HEK293 (cell line): Measurements from ENCODE around the gene CHST8.
A peak's percentile ranks its signal among the peaks of the same experiment; 100 is the strongest.

Experiments
- CTCF ChIA-PET: fragments of 350-600 bp; formaldehyde crosslinking; extraction: SDS; loops from one replicate; lab custom pipeline; 2021; ENCODE audit warnings: antibody characterized with exemption; lab: Yijun Ruan, JAX
- POLR2A ChIA-PET: fragments of 300-600 bp; formaldehyde crosslinking; extraction: SDS; loops from one replicate; lab custom pipeline; 2020; ENCODE audit warnings: antibody characterized with exemption, inconsistent platforms; lab: Yijun Ruan, JAX
- H3K27ac ChIP-seq: fragments of 200-500 bp; sonication (Bioruptor generic); 2 replicates; pipeline ENCODE4 v1.5.1; 2014; ENCODE audit warnings: low read depth, low read length, control low read depth, inconsistent platforms; ENCODE audit errors: extremely low read depth
- H3K36me3 ChIP-seq, 2 experiments: fragments of 200-500 bp in 1 of 2; sonication (Bioruptor generic) in 1 of 2; 1 replicate in 1 of 2; 2 replicates in 1 of 2; pipeline ENCODE4 v1.5.1; 2014 to 2017; ENCODE audit warnings: inconsistent platforms in 2 of 2, low read length in 2 of 2; ENCODE audit not compliant: control insufficient read depth in 2 of 2, insufficient read depth in 1 of 2
- H3K4me1 ChIP-seq: fragments of 200-500 bp; sonication (Bioruptor generic); 2 replicates; pipeline ENCODE4 v1.5.1; 2014; ENCODE audit warnings: mild to moderate bottlenecking, low read length, inconsistent platforms; ENCODE audit not compliant: control insufficient read depth, insufficient read depth
- H3K4me3 ChIP-seq: 2 replicates; pipeline ENCODE4 v1.5.1; 2011; ENCODE audit warnings: low read depth, mild to moderate bottlenecking, control low read depth, low read length, moderate library complexity
- H3K9me3 ChIP-seq: fragments of 200-500 bp; sonication (Bioruptor generic); 2 replicates; pipeline ENCODE4 v1.5.1; 2014; ENCODE audit warnings: low read depth, low read length, inconsistent platforms; ENCODE audit not compliant: control insufficient read depth, insufficient read depth
- CTCF ChIP-seq: fragments of 450-650 bp; formaldehyde crosslinking; IDR thresholded peaks from 2 replicates; pipeline ENCODE4 v1.5.1; 2016; ENCODE audit warnings: missing biosample characterization, missing genetic modification characterization
- ZNF248 ChIP-seq: fragments of 450-650 bp; formaldehyde crosslinking; IDR thresholded peaks from 2 replicates; pipeline ENCODE4 v1.5.1; 2017; ENCODE audit warnings: missing biosample characterization, missing genetic modification characterization
- ZNF280D ChIP-seq: fragments of 450-650 bp; formaldehyde crosslinking; IDR thresholded peaks from 2 replicates; pipeline ENCODE4 v1.5.1; 2016; ENCODE audit warnings: missing biosample characterization, missing genetic modification characterization
- ZNF292 ChIP-seq: fragments of 450-650 bp; formaldehyde crosslinking; IDR thresholded peaks from 2 replicates; pipeline ENCODE4 v1.5.1; 2016; ENCODE audit warnings: low read depth, missing biosample characterization, missing genetic modification characterization, borderline replicate concordance
- ZNF302 ChIP-seq: fragments of 450-650 bp; formaldehyde crosslinking; IDR thresholded peaks from 2 replicates; pipeline ENCODE4 v1.5.1; 2016; ENCODE audit warnings: missing biosample characterization, missing genetic modification characterization, low read depth
- ZNF37A ChIP-seq: fragments of 450-650 bp; IDR thresholded peaks from 2 replicates; pipeline ENCODE4 v1.5.1; 2018; ENCODE audit warnings: missing biosample characterization, missing genetic modification characterization
- ZNF394 ChIP-seq: fragments of 450-650 bp; formaldehyde crosslinking; IDR thresholded peaks from 2 replicates; pipeline ENCODE4 v1.5.1; 2016; ENCODE audit warnings: missing biosample characterization, missing genetic modification characterization, mild to moderate bottlenecking, moderate library complexity, borderline replicate concordance
- ZNF449 ChIP-seq: fragments of 450-650 bp; formaldehyde crosslinking; IDR thresholded peaks from 2 replicates; pipeline ENCODE4 v1.5.1; 2017; ENCODE audit warnings: missing biosample characterization, mild to moderate bottlenecking, missing genetic modification characterization, moderate library complexity
- ZNF518A ChIP-seq: fragments of 450-650 bp; formaldehyde crosslinking; conservative IDR thresholded peaks from 2 replicates; pipeline ENCODE4 v1.5.1; 2016; ENCODE audit warnings: low read depth, missing biosample characterization, missing genetic modification characterization
- ZNF560 ChIP-seq: fragments of 450-650 bp; formaldehyde crosslinking; IDR thresholded peaks from 2 replicates; pipeline ENCODE4 v1.5.1; 2017; ENCODE audit warnings: missing biosample characterization, missing genetic modification characterization, borderline replicate concordance
- ZNF561 ChIP-seq: fragments of 450-650 bp; IDR thresholded peaks from 2 replicates; pipeline ENCODE4 v1.5.1; 2018; ENCODE audit warnings: missing biosample characterization, missing genetic modification characterization, borderline replicate concordance
- ZNF571 ChIP-seq: fragments of 450-650 bp; formaldehyde crosslinking; IDR thresholded peaks from 2 replicates; pipeline ENCODE4 v1.5.0; 2017; ENCODE audit warnings: missing biosample characterization, missing genetic modification characterization
- ZNF629 ChIP-seq: fragments of 450-650 bp; formaldehyde crosslinking; IDR thresholded peaks from 2 replicates; pipeline ENCODE4 v1.5.1; 2017; ENCODE audit warnings: missing biosample characterization, missing genetic modification characterization
- ZNF645 ChIP-seq: fragments of 450-650 bp; formaldehyde crosslinking; IDR thresholded peaks from 2 replicates; pipeline ENCODE4; 2016; ENCODE audit warnings: missing biosample characterization, missing genetic modification characterization
- ZNF76 ChIP-seq: fragments of 450-650 bp; formaldehyde crosslinking; IDR thresholded peaks from 2 replicates; pipeline ENCODE4; 2016; ENCODE audit warnings: low read depth, missing biosample characterization, missing genetic modification characterization, borderline replicate concordance
- ZNF776 ChIP-seq: fragments of 450-650 bp; formaldehyde crosslinking; IDR thresholded peaks from 2 replicates; pipeline ENCODE4 v1.5.0; 2017; ENCODE audit warnings: missing biosample characterization, missing genetic modification characterization, borderline replicate concordance
- ZNF843 ChIP-seq: fragments of 450-650 bp; formaldehyde crosslinking; IDR thresholded peaks from 2 replicates; pipeline ENCODE4 v1.5.1; 2016; ENCODE audit warnings: missing biosample characterization, missing genetic modification characterization
- ZSCAN16 ChIP-seq: fragments of 450-650 bp; formaldehyde crosslinking; IDR thresholded peaks from 2 replicates; pipeline ENCODE4 v1.5.1; 2016; ENCODE audit warnings: missing biosample characterization, missing genetic modification characterization

Gene CHST8

GRCh38 chr19:33612928-33613619 lies 8.7 kb upstream of the CHST8 start:
- no peaks in the 10 kb centered on the region for H3K4me1 ChIP-seq
- TF ChIP-seq ZNF561 (tag by site-specific recombination) (no peak), ZNF449 (tag by site-specific recombination) (peak; percentile 13; the same call in 1 of the 2 replicates), ZNF518A (tag by site-specific recombination) (no peak)
- TF ChIP-seq, all 188 proteins: peak for 1
- Histone ChIP-seq H3K4me3 (no peak overlapping the region), H3K36me3 (no peaks in the 10 kb centered on the region), H3K27ac (no peak overlapping the region), H3K9me3 (peaks cover 6% of the 10 kb centered on the region)
- POLR2A ChIA-PET, result no interaction called here
- CTCF ChIA-PET, result interaction anchor here (0.6 to 1.1 kb wide), 2 partner anchors 134 to 483 kb away, joined by 4 to 8 read pairs; no protein-coding TSS in a partner anchor

- Histone ChIP-seq H3K4me1 (no peaks in the 10 kb centered on the region), H3K36me3 (no peaks in the 10 kb centered on the region), H3K9me3 (peaks cover 6% of the 10 kb centered on the region), H3K27ac (no peak overlapping the region), H3K4me3 (no peak overlapping the region)
- POLR2A ChIA-PET, result no interaction called here
- CTCF ChIA-PET, result interaction anchor here (1.1 kb wide), 1 partner anchor 482 kb away, joined by 4 read pairs; no protein-coding TSS in a partner anchor
- no peak for TF ChIP-seq ZNF292
- no peak for TF ChIP-seq ZNF302 (tag by site-specific recombination)
- TF ChIP-seq ZNF76 (tag by site-specific recombination), result no peak
- no peak for TF ChIP-seq ZNF280D (tag by site-specific recombination)
- no peak for TF ChIP-seq ZSCAN16
- TF ChIP-seq ZNF629, result no peak
- TF ChIP-seq ZNF843, result no peak
- TF ChIP-seq ZNF394 (tag by site-specific recombination), result no peak
- no peak for TF ChIP-seq ZNF560 (tag by site-specific recombination)
- TF ChIP-seq ZNF248 (tag by site-specific recombination), result no peak
- no peak for TF ChIP-seq CTCF (tag by site-specific recombination)
- TF ChIP-seq ZNF37A (tag by site-specific recombination), result no peak
- TF ChIP-seq ZNF645 (tag by site-specific recombination), result no peak
- TF ChIP-seq ZNF571 (tag by site-specific recombination), result no peak
- no peak for TF ChIP-seq ZNF776 (tag by site-specific recombination)
These were observed 8.1 kb upstream of the CHST8 start for GRCh38 chr19:33613620-33614000.
